SK-N-SH treated with all-trans-retinoic acid at 6 μM for 48 hours (cell line): ENCODE results near the gene KRT6B.

Experiments used
- ATAC-seq: fragments of 200-7000 bp; cut with Tn5 transposase; 3 replicates; pipeline ENCODE4 v1.9.1; 2020; ENCODE audit warnings: mild to moderate bottlenecking, moderate library complexity
- ARNTL ChIP-seq: fragments of 450-650 bp; formaldehyde crosslinking; IDR thresholded peaks from 2 replicates; pipeline ENCODE4 v1.5.0; 2020; ENCODE audit warnings: low read depth, mild to moderate bottlenecking, moderate library complexity, borderline replicate concordance
- BACH2 ChIP-seq: fragments of 250-450 bp; sonication (Bioruptor Pico); IDR thresholded peaks from 2 replicates; pipeline ENCODE4 v1.9.0; 2021; ENCODE audit warnings: mild to moderate bottlenecking, borderline replicate concordance
- ESRRG ChIP-seq: fragments of 250-450 bp; sonication (Bioruptor Pico); IDR thresholded peaks from 2 replicates; pipeline ENCODE4 v1.6.1; 2021; ENCODE audit warnings: mild to moderate bottlenecking
- TOX ChIP-seq: fragments of 250-450 bp; sonication (Bioruptor Pico); IDR thresholded peaks from 2 replicates; pipeline ENCODE4 v1.8.0; 2021; ENCODE audit warnings: mild to moderate bottlenecking, moderate library complexity, borderline replicate concordance
- ZNF565 ChIP-seq: fragments of 450-650 bp; formaldehyde crosslinking; conservative IDR thresholded peaks from 2 replicates; pipeline ENCODE4 v1.5.0; 2020; ENCODE audit warnings: low read depth, mild to moderate bottlenecking, moderate library complexity
- TF ChIP-seq, protein P1 (sequence below): fragments of 250-450 bp; sonication (Bioruptor Pico); IDR thresholded peaks from 2 replicates; pipeline ENCODE4 v1.8.0; 2020; ENCODE audit warnings: mild to moderate bottlenecking, moderate library complexity, borderline replicate concordance
- TF ChIP-seq, protein P2 (sequence below): fragments of 250-450 bp; sonication (Bioruptor Pico); IDR thresholded peaks from 2 replicates; pipeline ENCODE4 v1.5.1; 2020; ENCODE audit warnings: low read depth, mild to moderate bottlenecking, moderate library complexity
- TF ChIP-seq, protein P3 (sequence below): fragments of 250-450 bp; sonication (Bioruptor Pico); IDR thresholded peaks from 2 replicates; pipeline ENCODE4 v1.5.1; 2021; ENCODE audit warnings: mild to moderate bottlenecking, moderate library complexity

The KRT6B gene

DNA sequence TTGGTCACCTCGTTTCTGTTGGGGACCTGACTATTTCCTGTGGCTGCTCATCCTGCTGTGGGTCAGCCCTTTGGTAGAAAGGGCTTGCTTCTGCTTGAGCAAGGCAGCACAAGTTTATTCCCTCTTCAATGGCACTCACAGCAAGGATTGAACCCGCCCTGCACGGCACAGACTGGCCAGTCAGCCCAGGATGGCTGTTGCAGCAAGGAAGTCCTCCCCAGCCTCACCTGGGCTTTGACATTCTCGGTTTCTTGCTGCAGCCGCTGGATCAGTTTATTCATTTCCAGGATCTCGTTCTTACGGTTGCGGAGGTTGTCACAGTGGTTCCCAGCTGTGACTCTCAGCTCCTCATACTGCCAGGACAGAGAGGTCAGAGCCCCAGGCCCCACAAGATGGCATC is 55.3 kb downstream of the KRT6B start:
- no peak for ATAC-seq
- TF ChIP-seq TOX (CRISPR knock-in tag) (no peak), ZNF565 (CRISPR knock-in tag) (no peak), BACH2 (no peak), ARNTL (CRISPR knock-in tag) (no peak), ESRRG (CRISPR knock-in tag) (no peak)
- TF ChIP-seq, protein P1, sequence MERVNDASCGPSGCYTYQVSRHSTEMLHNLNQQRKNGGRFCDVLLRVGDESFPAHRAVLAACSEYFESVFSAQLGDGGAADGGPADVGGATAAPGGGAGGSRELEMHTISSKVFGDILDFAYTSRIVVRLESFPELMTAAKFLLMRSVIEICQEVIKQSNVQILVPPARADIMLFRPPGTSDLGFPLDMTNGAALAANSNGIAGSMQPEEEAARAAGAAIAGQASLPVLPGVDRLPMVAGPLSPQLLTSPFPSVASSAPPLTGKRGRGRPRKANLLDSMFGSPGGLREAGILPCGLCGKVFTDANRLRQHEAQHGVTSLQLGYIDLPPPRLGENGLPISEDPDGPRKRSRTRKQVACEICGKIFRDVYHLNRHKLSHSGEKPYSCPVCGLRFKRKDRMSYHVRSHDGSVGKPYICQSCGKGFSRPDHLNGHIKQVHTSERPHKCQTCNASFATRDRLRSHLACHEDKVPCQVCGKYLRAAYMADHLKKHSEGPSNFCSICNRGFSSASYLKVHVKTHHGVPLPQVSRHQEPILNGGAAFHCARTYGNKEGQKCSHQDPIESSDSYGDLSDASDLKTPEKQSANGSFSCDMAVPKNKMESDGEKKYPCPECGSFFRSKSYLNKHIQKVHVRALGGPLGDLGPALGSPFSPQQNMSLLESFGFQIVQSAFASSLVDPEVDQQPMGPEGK (CRISPR knock-in tag): no peak
- TF ChIP-seq, protein P2, sequence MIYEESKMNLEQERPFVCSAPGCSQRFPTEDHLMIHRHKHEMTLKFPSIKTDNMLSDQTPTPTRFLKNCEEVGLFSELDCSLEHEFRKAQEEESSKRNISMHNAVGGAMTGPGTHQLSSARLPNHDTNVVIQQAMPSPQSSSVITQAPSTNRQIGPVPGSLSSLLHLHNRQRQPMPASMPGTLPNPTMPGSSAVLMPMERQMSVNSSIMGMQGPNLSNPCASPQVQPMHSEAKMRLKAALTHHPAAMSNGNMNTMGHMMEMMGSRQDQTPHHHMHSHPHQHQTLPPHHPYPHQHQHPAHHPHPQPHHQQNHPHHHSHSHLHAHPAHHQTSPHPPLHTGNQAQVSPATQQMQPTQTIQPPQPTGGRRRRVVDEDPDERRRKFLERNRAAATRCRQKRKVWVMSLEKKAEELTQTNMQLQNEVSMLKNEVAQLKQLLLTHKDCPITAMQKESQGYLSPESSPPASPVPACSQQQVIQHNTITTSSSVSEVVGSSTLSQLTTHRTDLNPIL (CRISPR knock-in tag): no peak
- TF ChIP-seq, protein P3, sequence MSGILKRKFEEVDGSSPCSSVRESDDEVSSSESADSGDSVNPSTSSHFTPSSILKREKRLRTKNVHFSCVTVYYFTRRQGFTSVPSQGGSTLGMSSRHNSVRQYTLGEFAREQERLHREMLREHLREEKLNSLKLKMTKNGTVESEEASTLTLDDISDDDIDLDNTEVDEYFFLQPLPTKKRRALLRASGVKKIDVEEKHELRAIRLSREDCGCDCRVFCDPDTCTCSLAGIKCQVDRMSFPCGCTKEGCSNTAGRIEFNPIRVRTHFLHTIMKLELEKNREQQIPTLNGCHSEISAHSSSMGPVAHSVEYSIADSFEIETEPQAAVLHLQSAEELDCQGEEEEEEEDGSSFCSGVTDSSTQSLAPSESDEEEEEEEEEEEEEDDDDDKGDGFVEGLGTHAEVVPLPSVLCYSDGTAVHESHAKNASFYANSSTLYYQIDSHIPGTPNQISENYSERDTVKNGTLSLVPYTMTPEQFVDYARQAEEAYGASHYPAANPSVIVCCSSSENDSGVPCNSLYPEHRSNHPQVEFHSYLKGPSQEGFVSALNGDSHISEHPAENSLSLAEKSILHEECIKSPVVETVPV: no peak
